Erythroblast (primary cell): ENCODE data around the gene CLDN3.

Experiments used
- GATA1 ChIP-seq: IDR thresholded peaks from 2 replicates; pipeline ENCODE4 v1.6.1; 2011; ENCODE audit warnings: low read depth, mild to moderate bottlenecking, control low read depth, low read length, moderate library complexity
- POLR2A ChIP-seq: IDR thresholded peaks from 2 replicates; pipeline ENCODE4 v1.6.1; 2011; ENCODE audit warnings: mild to moderate bottlenecking, low read length

DNA sequence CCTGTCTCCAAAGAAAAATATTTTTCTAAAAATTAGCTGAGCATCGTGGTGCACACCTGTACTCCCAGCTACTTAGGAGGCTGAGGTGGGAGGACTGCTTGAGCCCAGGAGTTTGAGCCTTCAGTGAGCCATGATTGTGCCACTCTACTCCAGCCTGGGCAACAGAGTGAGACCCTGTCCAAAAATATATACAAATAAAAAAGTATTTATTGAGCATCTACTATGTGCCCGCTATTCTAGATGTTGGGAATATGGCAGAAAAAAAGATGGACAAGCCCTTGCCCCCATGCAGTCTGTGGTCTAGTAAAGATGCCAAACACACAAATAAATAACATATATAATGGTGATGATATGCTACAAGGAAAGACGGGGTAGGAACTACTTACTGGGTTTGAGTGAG lies 46.3 kb downstream of the CLDN3 start:
- no peak for TF ChIP-seq POLR2A
- no peak for TF ChIP-seq GATA1
